Measurements from ENCODE around the gene UBA5.

DNA sequence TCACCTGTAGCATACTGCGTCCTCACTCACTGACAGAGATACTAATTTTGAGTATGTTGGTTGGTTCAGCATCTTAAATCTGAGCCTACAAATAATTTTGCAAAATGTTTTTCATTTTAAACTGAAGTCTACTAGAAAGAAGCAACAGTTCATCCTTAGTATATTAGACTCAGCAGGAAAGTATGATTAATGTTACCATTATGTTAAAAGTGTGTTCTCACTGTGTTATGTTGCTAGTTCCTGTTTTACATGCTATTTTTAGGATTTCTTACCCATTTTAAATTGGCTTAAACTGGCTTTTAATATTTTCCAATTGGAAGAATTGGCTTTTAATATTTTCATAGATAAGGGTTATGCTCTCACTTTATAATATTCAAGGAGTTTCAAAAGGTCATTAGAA is 37.4 kb upstream of the UBA5 start:
- TF ChIP-seq CTCF (IDR thresholded peaks at IDR 0.05) (no peak), POLR2A (IDR thresholded peaks at IDR 0.05; ENCODE audit: low read length) (no peak)
